GM13976 (cell line): ENCODE results near the gene CAV3.

ENCODE experiments used
- DNase-seq: peaks from one replicate; pipeline ENCODE4 v3.0.0; 2012; ENCODE audit warnings: low spot score
- in situ Hi-C: fragments of 300-500 bp; cut with MboI; formaldehyde crosslinking; loops from one replicate; pipeline ENCODE4 v1.12.0; 2022; ENCODE audit warnings: low sequenced_read_pairs, mixed read lengths, inconsistent platforms; ENCODE audit not compliant: unreplicated experiment
- TF ChIP-seq, protein P1 (sequence below): IDR thresholded peaks from 2 replicates; pipeline ENCODE4 v1.5.1; 2012; ENCODE audit warnings: borderline replicate concordance, mild to moderate bottlenecking; ENCODE audit not compliant: insufficient read depth; ENCODE audit errors: extremely low read depth, missing control alignments, control extremely low read depth

The CAV3 gene

DNA sequence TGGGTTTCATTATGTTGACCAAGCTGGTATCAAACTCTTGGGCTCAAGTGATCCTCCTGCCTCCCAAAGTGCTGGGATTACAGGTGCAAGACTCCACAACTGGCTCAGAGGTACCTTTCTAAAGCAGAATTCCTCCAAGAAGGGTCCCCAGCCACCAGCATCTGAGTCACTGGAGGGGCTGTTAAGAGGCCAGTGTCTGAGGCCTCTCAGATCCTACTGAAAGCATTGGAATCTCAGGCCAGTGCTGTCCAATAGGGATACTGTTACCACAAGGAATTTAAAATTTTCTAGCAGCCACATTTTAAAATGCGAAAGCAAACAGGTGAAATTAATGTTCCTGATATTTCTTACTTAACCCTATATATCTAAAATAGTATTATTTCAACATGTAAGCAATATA, 1.3 kb downstream of the CAV3 start:
- DNase-seq = no peak
- TF ChIP-seq, protein P1, sequence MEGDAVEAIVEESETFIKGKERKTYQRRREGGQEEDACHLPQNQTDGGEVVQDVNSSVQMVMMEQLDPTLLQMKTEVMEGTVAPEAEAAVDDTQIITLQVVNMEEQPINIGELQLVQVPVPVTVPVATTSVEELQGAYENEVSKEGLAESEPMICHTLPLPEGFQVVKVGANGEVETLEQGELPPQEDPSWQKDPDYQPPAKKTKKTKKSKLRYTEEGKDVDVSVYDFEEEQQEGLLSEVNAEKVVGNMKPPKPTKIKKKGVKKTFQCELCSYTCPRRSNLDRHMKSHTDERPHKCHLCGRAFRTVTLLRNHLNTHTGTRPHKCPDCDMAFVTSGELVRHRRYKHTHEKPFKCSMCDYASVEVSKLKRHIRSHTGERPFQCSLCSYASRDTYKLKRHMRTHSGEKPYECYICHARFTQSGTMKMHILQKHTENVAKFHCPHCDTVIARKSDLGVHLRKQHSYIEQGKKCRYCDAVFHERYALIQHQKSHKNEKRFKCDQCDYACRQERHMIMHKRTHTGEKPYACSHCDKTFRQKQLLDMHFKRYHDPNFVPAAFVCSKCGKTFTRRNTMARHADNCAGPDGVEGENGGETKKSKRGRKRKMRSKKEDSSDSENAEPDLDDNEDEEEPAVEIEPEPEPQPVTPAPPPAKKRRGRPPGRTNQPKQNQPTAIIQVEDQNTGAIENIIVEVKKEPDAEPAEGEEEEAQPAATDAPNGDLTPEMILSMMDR = no peak
- in situ Hi-C loops = no loop called here

DNA sequence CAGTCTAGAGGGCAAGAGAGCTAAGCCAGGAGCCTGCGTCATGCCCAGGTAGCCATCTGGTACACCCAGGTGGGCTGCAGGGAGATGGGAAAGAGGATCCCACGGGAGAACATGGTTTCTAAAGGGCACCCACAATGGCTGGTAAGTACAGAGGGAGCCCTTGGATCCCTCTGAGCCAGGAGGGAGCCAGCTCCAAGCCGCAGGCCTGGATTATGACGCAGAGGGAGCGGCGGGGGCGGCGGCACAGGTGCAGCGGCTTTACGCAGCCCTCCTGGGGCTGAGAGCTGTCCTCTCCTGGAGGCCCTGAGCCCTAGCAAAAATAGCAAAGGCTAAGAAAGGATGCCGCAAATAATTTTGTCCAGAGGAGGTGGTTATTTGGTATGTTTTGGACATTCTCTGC, 2.8 kb downstream of the CAV3 start:
- in situ Hi-C loops = no loop called here
- DNase-seq = no peak
- TF ChIP-seq, protein P1 = no peak

DNA sequence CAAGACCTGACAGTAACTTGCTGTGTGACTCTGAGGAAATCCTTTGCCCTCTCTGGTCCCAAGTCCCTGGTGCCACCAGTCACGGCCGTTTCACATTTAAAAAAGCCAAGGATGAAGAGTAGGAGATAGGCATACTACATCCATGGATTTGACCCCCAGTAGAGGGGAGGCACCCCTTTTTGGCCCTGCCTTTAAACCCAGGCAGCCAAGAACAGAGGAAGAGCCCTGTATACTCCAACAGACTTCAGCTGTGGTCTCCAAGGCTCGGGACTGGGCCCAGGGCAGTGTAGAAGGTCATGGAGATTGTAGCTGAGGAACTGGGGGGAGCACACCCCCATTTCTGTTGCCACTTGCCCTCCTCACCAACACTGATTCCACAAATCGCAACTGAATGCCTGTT, 3.7 kb downstream of the CAV3 start:
- in situ Hi-C loops = no loop called here
- TF ChIP-seq, protein P1 = no peak
- no peak for DNase-seq

DNA sequence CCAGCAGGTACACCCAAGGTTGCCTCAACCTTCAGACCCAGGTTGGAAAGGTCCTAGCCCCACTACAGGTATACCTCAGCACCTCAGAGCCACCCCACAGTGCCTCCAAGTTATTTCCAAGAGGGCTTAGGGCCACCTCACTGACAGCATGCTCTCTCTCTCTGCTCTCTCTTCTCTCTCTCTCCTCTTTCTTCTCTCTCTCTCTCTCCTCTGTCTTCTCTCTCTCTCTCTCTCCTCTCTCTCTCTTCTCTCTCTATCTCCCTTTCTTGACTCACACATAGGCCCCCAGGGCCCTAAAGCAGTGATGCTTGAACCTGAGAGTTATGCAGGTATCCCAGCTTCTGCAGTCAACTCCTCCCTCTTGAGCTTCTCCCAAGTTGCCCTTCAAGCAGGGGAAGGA, 4.2 kb downstream of the CAV3 start:
- in situ Hi-C loops = no loop called here
- no peak for DNase-seq
- TF ChIP-seq, protein P1 = no peak

DNA sequence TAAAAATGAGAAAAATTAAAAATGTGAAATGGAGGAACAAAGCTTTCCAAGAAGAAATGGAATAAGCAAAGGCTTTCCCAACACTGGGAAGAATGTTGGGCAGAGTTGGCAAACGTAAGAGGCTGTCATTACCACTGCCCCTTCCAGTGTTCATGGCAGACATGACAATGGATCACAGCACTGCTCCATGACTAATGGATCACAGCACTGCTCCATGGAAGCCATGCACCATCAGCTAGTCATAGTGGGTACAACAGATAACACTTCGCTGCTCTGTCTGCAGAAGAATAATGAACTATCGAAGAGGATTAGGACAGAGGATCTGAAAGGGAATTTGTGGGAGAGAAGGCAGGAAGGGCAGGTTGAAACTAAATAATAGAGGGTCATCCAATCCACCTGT, 5.0 kb downstream of the CAV3 start:
- in situ Hi-C loops = no loop called here
- TF ChIP-seq, protein P1 = no peak
- no peak for DNase-seq

DNA sequence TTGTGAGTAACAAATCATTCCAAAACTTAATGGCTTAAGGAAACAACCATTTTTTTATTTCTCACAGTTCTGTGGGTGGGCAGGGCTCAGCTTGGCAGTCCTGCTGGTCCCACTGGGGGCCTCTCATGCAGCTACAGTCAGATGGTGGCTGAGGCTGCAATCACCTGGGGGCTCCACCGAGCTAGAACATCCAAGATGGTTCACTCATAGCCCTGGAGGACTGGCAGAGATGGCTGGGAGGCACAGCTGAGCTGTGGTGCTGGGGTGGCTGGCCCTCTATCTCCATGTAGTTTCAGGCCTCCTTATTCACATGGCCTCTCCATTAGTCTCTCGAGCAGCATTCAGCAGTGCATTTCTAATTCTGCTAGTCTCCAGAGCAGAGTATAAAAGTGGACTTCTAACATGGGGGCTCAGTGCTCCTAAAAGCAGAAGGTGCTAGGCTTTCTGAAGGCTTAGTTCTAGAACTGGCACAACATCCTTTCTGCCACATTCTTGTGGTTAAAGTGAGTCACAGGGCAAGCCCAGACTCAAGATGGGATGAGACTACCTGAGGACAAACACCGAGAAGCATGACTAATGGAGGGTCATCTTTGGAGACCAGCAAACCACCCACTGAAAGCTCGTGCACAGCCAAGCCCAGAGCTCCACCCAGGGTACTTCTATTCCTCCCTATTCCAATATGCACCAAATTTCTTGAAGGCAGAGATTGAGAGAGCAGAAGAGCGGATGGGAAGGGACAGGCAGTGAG, 6.3 kb downstream of the CAV3 start:
- TF ChIP-seq, protein P1 = no peak
- in situ Hi-C loops = no loop called here
- no peak for DNase-seq

DNA sequence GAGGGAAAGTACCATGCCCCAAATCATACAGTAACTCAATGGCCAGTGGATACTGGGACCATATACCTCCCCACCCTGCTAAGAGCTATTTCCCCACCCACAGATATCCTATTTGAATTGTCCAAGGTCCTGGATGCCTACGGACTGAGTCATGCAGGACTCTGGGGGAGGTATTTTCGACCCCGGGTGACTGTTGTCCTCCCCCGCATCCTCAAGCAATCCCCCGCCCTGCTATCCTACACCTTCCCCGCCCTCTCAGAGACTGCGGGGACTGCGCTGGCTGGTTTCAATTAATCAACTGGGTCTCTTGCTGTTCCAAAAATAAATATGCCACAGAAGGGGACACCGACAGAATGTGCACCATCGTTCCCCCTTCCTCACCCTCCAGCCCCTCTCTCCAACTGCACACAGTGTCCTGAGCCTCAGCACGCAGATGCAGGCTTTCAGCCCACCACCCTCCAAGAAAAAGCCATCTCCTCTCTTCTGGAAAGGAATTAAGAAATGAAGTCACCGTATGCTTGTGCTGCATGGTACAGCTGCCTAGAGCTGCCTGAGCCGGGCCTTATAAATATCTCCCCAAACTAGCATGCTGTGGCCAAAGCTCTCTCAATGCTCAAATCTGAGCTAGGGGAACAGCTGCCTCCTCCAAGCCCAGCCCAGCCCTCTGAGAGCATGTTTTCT, 8.1 kb downstream of the CAV3 start:
- TF ChIP-seq, protein P1 = no peak
- in situ Hi-C loops = no loop called here
- no peak for DNase-seq
